Keratinocyte (primary cell): Measurements from ENCODE around the gene MARS1. TPM values are rescaled to one million over a fixed set of nuclear protein-coding genes. Genes with fewer than 3 reads are reported as not detected.

Source experiments
- DNase-seq: peaks from one replicate; pipeline ENCODE4 v3.0.0-alpha.2; 2011; ENCODE audit warnings: low read depth, missing footprints, low spot score
- FAIRE-seq: peaks from 2 replicates; lab custom pipeline; 2011; peaks lifted over from hg19 to GRCh38; lab: Jason Lieb, UNC
- H2AFZ ChIP-seq: 2 replicates; pipeline ENCODE4 v1.6.0; 2012; ENCODE audit warnings: low read length, control low read depth, inconsistent platforms; ENCODE audit not compliant: control insufficient read depth
- H3K27ac ChIP-seq: 2 replicates; pipeline ENCODE4 v1.5.1; 2011; ENCODE audit warnings: low read length; ENCODE audit not compliant: control insufficient read depth, insufficient read depth
- H3K27me3 ChIP-seq: 3 replicates; pipeline ENCODE4 v1.6.0; 2011; ENCODE audit warnings: low read length; ENCODE audit not compliant: control insufficient read depth, insufficient read depth; ENCODE audit errors: extremely low read depth
- H3K36me3 ChIP-seq, 2 experiments: 2 replicates in 1 of 2; 3 replicates in 1 of 2; pipeline ENCODE4 v1.5.1; 2011; ENCODE audit warnings: low read length in 2 of 2, mild to moderate bottlenecking in 1 of 2; ENCODE audit not compliant: control insufficient read depth in 2 of 2, insufficient read depth in 2 of 2; ENCODE audit errors: extremely low read depth in 1 of 2
- H3K4me1 ChIP-seq: 3 replicates; pipeline ENCODE4 v1.5.1; 2011; ENCODE audit warnings: low read length; ENCODE audit not compliant: control insufficient read depth, insufficient read depth; ENCODE audit errors: extremely low read depth
- H3K4me2 ChIP-seq: 3 replicates; pipeline ENCODE4 v1.6.0; 2011; ENCODE audit warnings: low read depth, low read length; ENCODE audit not compliant: control insufficient read depth, insufficient read depth; ENCODE audit errors: extremely low read depth
- H3K4me3 ChIP-seq, 3 experiments: fragments of 200-600 bp in 1 of 3; sonication (generic) in 1 of 3; 2 replicates in 2 of 3; 3 replicates in 1 of 3; pipeline ENCODE4 v1.5.1; 2011 to 2016; ENCODE audit warnings: low read length in 3 of 3, mild to moderate bottlenecking in 3 of 3, control low read depth in 2 of 3, inconsistent platforms in 1 of 3, low read depth in 1 of 3, mixed read lengths in 1 of 3, mixed run types in 1 of 3, moderate library complexity in 1 of 3; ENCODE audit not compliant: control insufficient read depth in 2 of 3, insufficient read depth in 2 of 3; ENCODE audit errors: extremely low read depth in 1 of 3
- H3K79me2 ChIP-seq: 2 replicates; pipeline ENCODE4 v1.6.0; 2012; ENCODE audit warnings: low read length; ENCODE audit not compliant: control insufficient read depth, insufficient read depth
- H3K9ac ChIP-seq: 3 replicates; pipeline ENCODE4 v1.6.0; 2011; ENCODE audit warnings: low read length; ENCODE audit not compliant: control insufficient read depth, insufficient read depth; ENCODE audit errors: extremely low read depth
- H3K9me1 ChIP-seq: 3 replicates; pipeline ENCODE4 v1.6.0; 2011; ENCODE audit warnings: low read length; ENCODE audit not compliant: control insufficient read depth, insufficient read depth; ENCODE audit errors: extremely low read depth
- H3K9me3 ChIP-seq: 2 replicates; pipeline ENCODE4 v1.5.1; 2012; ENCODE audit warnings: low read depth, low read length; ENCODE audit not compliant: control insufficient read depth
- H4K20me1 ChIP-seq: 3 replicates; pipeline ENCODE4 v1.6.0; 2011; ENCODE audit warnings: low read length; ENCODE audit not compliant: control insufficient read depth, insufficient read depth; ENCODE audit errors: extremely low read depth
- CTCF ChIP-seq, 3 experiments: IDR thresholded peaks in 1 of 3; conservative IDR thresholded peaks in 1 of 3; optimal IDR thresholded peaks in 1 of 3; 2 replicates in 2 of 3; 3 replicates in 1 of 3; pipeline versions ENCODE3 to v1.5.1; 2011; ENCODE audit warnings: low read length in 3 of 3, mild to moderate bottlenecking in 3 of 3, moderate library complexity in 2 of 3, control low read depth in 1 of 3, inconsistent platforms in 1 of 3; ENCODE audit not compliant: insufficient read depth in 2 of 3; ENCODE audit errors: extremely low read depth in 1 of 3
- EZH2 ChIP-seq: IDR thresholded peaks from one replicate; pipeline ENCODE4 v1.6.1; 2012; ENCODE audit warnings: inconsistent platforms, mild to moderate bottlenecking, low read length, moderate library complexity
- dilution Hi-C: fragments of 300-500 bp; cut with MboI; formaldehyde crosslinking; loops from one replicate; pipeline ENCODE4 v1.7.0; 2020; ENCODE audit warnings: low sequenced_read_pairs; ENCODE audit not compliant: extremely low pct_ligation_motif_present
- polyA plus RNA-seq, 5 experiments: library from polyadenylated mRNA; depleted of rRNA in 3 of 5; stranded (reverse) in 3 of 5; stranded (forward) in 1 of 5; unstranded in 1 of 5; fragments of >200 nt; gene quantifications; 1 replicate in 1 of 5; 2 replicates in 3 of 5; 3 replicates in 1 of 5; pipeline versions ENCODE4 v1.2.1 to v1.2.3, GENCODE V29; 2011 to 2012; ENCODE audit warnings: missing spikeins in 2 of 5, low read depth in 1 of 5, low replicate concordance in 1 of 5

MARS1 gene
- polyA plus RNA-seq, 1 donor (not counting 4 experiments of a cell fraction or from before 2014, with no cell fraction given) = 125 TPM

- Histone ChIP-seq H3K36me3 (no peaks in the 10 kb centered on the region), H3K9me1 (no peaks in the 10 kb centered on the region), H3K4me1 (peaks cover 10% of the 10 kb centered on the region), H3K4me3 (no peak overlapping the region), H3K79me2 (no peaks in the 10 kb centered on the region), H2AFZ (no peak overlapping the region), H3K9me3 (no peaks in the 10 kb centered on the region), H4K20me1 (no peaks in the 10 kb centered on the region), H3K4me2 (no peak overlapping the region), H3K27me3 (peaks cover 44% of the 10 kb centered on the region), H3K27ac (no peak overlapping the region), H3K9ac (no peak overlapping the region)
- DNase-seq (no peak), FAIRE-seq (no peak)
- dilution Hi-C loops = no loop called here
- TF ChIP-seq EZH2 (no peak), CTCF (optimal IDR thresholded peaks at IDR 0.05 in 1 of 3, IDR thresholded peaks at IDR 0.05 in 1 of 3, conservative IDR thresholded peaks at IDR 0.05 in 1 of 3; ENCODE audit: extremely low read depth in 1 of 3, insufficient read depth in 2 of 3, low read length in 3 of 3) (no peak)
Observed at GRCh38 chr12:57465747-57466505, 21.9 kb upstream of the MARS1 start.

DNA sequence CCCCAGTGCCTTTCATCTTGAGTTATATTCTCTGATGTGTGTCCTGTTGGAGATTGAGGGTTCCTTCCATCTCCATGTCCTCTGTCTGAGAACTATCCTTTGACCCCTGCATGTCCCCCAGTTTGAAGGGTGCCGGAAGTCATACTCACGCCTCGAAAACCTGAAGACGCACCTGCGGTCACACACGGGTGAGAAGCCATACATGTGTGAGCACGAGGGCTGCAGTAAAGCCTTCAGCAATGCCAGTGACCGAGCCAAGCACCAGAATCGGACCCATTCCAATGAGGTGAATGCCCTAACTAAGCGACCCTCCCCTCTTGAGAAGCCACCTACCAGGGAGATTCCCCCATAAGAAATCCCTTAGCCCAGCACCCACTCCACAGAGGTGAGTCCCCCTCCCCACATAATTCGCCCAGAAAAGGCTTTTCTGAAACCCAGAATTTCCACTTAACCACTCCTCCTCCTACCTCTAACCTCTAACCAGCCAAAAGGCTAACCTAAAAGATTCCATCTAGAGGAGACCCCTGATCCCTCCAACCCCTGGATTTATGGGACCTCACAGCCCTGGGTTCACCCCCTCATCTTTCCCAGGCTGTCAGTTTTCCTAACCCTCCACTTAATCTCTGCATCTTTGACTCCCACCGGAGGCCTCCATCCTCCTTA lies 20.5 kb upstream of the MARS1 start:
- H3K36me3 ChIP-seq = no peaks in the 10 kb centered on the region
- no peaks in the 10 kb centered on the region for H3K79me2 ChIP-seq
- no peak overlapping the region for H3K4me3 ChIP-seq
- DNase-seq (no peak), FAIRE-seq (no peak)
- H3K4me1 ChIP-seq = peaks cover 3% of the 10 kb centered on the region
- no peak overlapping the region for H3K9ac ChIP-seq
- dilution Hi-C loops = no loop called here
- no peaks in the 10 kb centered on the region for H4K20me1 ChIP-seq
- TF ChIP-seq CTCF (optimal IDR thresholded peaks at IDR 0.05 in 1 of 3, IDR thresholded peaks at IDR 0.05 in 1 of 3, conservative IDR thresholded peaks at IDR 0.05 in 1 of 3; ENCODE audit: extremely low read depth in 1 of 3, insufficient read depth in 2 of 3, low read length in 3 of 3) (no peak), EZH2 (no peak)
- H3K9me1 ChIP-seq = no peaks in the 10 kb centered on the region
- no peak overlapping the region for H3K4me2 ChIP-seq
- no peak overlapping the region for H2AFZ ChIP-seq
- H3K9me3 ChIP-seq = no peaks in the 10 kb centered on the region
- H3K27me3 ChIP-seq = peaks cover 55% of the 10 kb centered on the region
- H3K27ac ChIP-seq = no peak overlapping the region
